ENCODE results near the gene RASGRP1. TPM values are rescaled to one million over a fixed set of nuclear protein-coding genes. Genes with fewer than 3 reads are reported as not detected.

RASGRP1 gene
- total RNA-seq, 1 experiment from 2014 or later, result 1.6 TPM

DNA sequence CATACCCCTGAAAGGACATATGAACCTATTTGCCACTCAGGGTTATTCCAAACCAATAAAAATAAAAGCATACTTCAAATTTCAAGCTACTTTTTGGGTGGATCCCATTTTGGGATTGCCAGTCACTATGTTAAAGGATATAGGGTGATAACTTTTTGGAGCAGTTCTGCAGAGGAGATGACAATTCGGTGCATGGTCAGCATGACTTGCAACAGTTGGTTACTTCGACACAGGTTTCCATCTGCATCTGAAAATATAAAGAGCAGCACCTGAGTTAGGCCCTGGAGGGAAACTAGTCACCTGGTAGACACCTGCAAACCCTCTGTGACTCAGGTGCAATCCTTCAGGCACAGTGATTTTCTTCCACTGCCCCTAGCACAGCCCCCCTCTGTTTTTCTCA is 38.5 kb downstream of the RASGRP1 start:
- RAD21 ChIA-PET (ENCODE audit: low non-redundant PET in 1 of 2, low total read pairs in 2 of 2, uncharacterized antibody in 2 of 2, unreplicated experiment in 2 of 2), result no interaction called here
- no peak overlapping the region for H3K9ac ChIP-seq (ENCODE audit: low read length)
- no peaks in the 10 kb centered on the region for H3K36me3 ChIP-seq (ENCODE audit: control insufficient read depth in 1 of 2, insufficient read depth in 2 of 2, low read length in 2 of 2)
- BruUV-seq (replicated peaks), result no TSS peak
- H3K27me3 ChIP-seq (ENCODE audit: insufficient read depth, low read length), result no peaks in the 10 kb centered on the region; the same call in 1 of the 2 replicates
- no peak overlapping the region for H3K4me3 ChIP-seq (replicated peaks in 1 of 2; ENCODE audit: low read depth in 1 of 2, low read length in 2 of 2)
- no peak overlapping the region for H3K27ac ChIP-seq (ENCODE audit: low read depth, low read length)
- H4K20me1 ChIP-seq (ENCODE audit: insufficient read depth), result no peaks in the 10 kb centered on the region
- intact Hi-C loops (cut with micrococcal nuclease), result no loop called here
- H3K4me1 ChIP-seq (ENCODE audit: control insufficient read depth in 1 of 2, insufficient read depth in 2 of 2, low read length in 2 of 2), result 0 out of 4 replicates have a peak, but pooled peaks cover 0 to 2% of the 10 kb centered on the region in 2 experiments
- H3K79me2 ChIP-seq (ENCODE audit: insufficient read depth, low read length), result no peaks in the 10 kb centered on the region
- no peak overlapping the region for H2AFZ ChIP-seq (ENCODE audit: low read depth, low read length, poor library complexity, severe bottlenecking)
- TF ChIP-seq YY1 (IDR thresholded peaks at IDR 0.05; ENCODE audit: extremely low read depth, insufficient replicate concordance, low read depth, low read length) (no peak), ZNF274 (IDR thresholded peaks at IDR 0.05; ENCODE audit: low read depth, low read length) (no peak), EZH2 (IDR thresholded peaks at IDR 0.05) (no peak), SRF (IDR thresholded peaks at IDR 0.05; ENCODE audit: low read depth) (no peak), SIN3A (IDR thresholded peaks at IDR 0.05; ENCODE audit: low read depth) (no peak), POLR2A (IDR thresholded peaks at IDR 0.05; ENCODE audit: borderline replicate concordance, extremely low read depth, insufficient read depth, insufficient read length) (no peak), POLR2AphosphoS5 (IDR thresholded peaks at IDR 0.05; ENCODE audit: low read depth, low read length) (no peak), ELF1 (IDR thresholded peaks at IDR 0.05; ENCODE audit: borderline replicate concordance, low read depth) (no peak), RAD21 (IDR thresholded peaks at IDR 0.05; ENCODE audit: low read depth) (no peak), ZBTB33 (IDR thresholded peaks at IDR 0.05; ENCODE audit: extremely low read depth, insufficient replicate concordance, low read length) (no peak), CEBPB (IDR thresholded peaks at IDR 0.05; ENCODE audit: low read depth) (no peak), CTCF (IDR thresholded peaks at IDR 0.05 in 2 of 3, conservative IDR thresholded peaks at IDR 0.05 in 1 of 3; ENCODE audit: borderline replicate concordance in 1 of 3, insufficient read depth in 1 of 3, low read depth in 2 of 3, low read length in 2 of 3) (no peak), CBX3 (IDR thresholded peaks at IDR 0.05; ENCODE audit: low read depth) (no peak), ZFX (IDR thresholded peaks at IDR 0.05) (no peak)
- TF ChIP-seq, protein P1, sequence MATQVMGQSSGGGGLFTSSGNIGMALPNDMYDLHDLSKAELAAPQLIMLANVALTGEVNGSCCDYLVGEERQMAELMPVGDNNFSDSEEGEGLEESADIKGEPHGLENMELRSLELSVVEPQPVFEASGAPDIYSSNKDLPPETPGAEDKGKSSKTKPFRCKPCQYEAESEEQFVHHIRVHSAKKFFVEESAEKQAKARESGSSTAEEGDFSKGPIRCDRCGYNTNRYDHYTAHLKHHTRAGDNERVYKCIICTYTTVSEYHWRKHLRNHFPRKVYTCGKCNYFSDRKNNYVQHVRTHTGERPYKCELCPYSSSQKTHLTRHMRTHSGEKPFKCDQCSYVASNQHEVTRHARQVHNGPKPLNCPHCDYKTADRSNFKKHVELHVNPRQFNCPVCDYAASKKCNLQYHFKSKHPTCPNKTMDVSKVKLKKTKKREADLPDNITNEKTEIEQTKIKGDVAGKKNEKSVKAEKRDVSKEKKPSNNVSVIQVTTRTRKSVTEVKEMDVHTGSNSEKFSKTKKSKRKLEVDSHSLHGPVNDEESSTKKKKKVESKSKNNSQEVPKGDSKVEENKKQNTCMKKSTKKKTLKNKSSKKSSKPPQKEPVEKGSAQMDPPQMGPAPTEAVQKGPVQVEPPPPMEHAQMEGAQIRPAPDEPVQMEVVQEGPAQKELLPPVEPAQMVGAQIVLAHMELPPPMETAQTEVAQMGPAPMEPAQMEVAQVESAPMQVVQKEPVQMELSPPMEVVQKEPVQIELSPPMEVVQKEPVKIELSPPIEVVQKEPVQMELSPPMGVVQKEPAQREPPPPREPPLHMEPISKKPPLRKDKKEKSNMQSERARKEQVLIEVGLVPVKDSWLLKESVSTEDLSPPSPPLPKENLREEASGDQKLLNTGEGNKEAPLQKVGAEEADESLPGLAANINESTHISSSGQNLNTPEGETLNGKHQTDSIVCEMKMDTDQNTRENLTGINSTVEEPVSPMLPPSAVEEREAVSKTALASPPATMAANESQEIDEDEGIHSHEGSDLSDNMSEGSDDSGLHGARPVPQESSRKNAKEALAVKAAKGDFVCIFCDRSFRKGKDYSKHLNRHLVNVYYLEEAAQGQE (IDR thresholded peaks at IDR 0.05; ENCODE audit: low read depth), result no peak
- H3K4me2 ChIP-seq (ENCODE audit: low read length), result no peak overlapping the region
- POLR2A ChIA-PET, result no interaction called here
- ATAC-seq (no peak), DNase-seq (ENCODE audit: low read depth, low spot score) (no peak)
- H3K9me3 ChIP-seq (ENCODE audit: control insufficient read depth in 1 of 2, insufficient read depth in 1 of 2, low read depth in 1 of 2, low read length in 2 of 2), result no peaks in the 10 kb centered on the region
- CTCF ChIA-PET, result no interaction called here
- H3K9me2 ChIP-seq (ENCODE audit: insufficient read depth), result no peaks in the 10 kb centered on the region

Measured in HCT116 (cell line).